Measurements from ENCODE around the gene RAPGEF1. TPM values are rescaled to one million over a fixed set of nuclear protein-coding genes. Genes with fewer than 3 reads are reported as not detected.

Gene RAPGEF1
- total and polyA plus RNA-seq, 9 of the 15 experiments (the other 6 are each of a cell fraction or from before 2014, with no cell fraction given), result 0.06 to 44.1 (median 19.9) TPM

GRCh38 chr9:131530920-131531832 is 208.7 kb downstream of the RAPGEF1 start, which contains the start of gene UCK1 (continued):
- TF ChIP-seq CBX8 (IDR thresholded peaks at IDR 0.05; ENCODE audit: borderline replicate concordance, extremely low read depth, low read depth, low read length, poor library complexity, severe bottlenecking) (no peak), POLR2AphosphoS2 (IDR thresholded peaks at IDR 0.05; ENCODE audit: low read length) (no peak), XRCC5 (IDR thresholded peaks at IDR 0.05; ENCODE audit: low read depth, low read length) (no peak), RERE (CRISPR knock-in tag; IDR thresholded peaks at IDR 0.05; ENCODE audit: borderline replicate concordance) (no peak), MITF (IDR thresholded peaks at IDR 0.05) (no peak), HNRNPLL (IDR thresholded peaks at IDR 0.05; ENCODE audit: low read depth, low read length, poor library complexity, severe bottlenecking) (no peak), HMGN3 (IDR thresholded peaks at IDR 0.05; ENCODE audit: borderline replicate concordance, extremely low read depth, insufficient read length, low read depth, low read length) (peak; percentile 26), NFRKB (IDR thresholded peaks at IDR 0.05; ENCODE audit: low read depth) (no peak), MCM5 (IDR thresholded peaks at IDR 0.05; ENCODE audit: low read depth) (no peak), MECOM (CRISPR knock-in tag; IDR thresholded peaks at IDR 0.05) (no peak), RAD51 (IDR thresholded peaks at IDR 0.05; ENCODE audit: borderline replicate concordance, low read depth) (no peak), ZZZ3 (IDR thresholded peaks at IDR 0.05) (no peak), ZNF354B (CRISPR knock-in tag; IDR thresholded peaks at IDR 0.05) (no peak), STAG1 (CRISPR knock-in tag; IDR thresholded peaks at IDR 0.05; ENCODE audit: borderline replicate concordance) (no peak), JUND (IDR thresholded peaks at IDR 0.05; ENCODE audit: borderline replicate concordance, low read depth, low read length) (peak; percentile 4; the same call in 1 of the 2 replicates), JUND (tag; IDR thresholded peaks at IDR 0.05; ENCODE audit: borderline replicate concordance, low read depth, low read length) (no peak; the same call in 2 of the 3 replicates), ZNF263 (CRISPR knock-in tag; IDR thresholded peaks at IDR 0.05; ENCODE audit: borderline replicate concordance) (no peak), ZNF445 (CRISPR knock-in tag; IDR thresholded peaks at IDR 0.05; ENCODE audit: low read depth) (no peak), KAT2B (IDR thresholded peaks at IDR 0.05; ENCODE audit: low read depth, low read length) (no peak), ZNF140 (CRISPR knock-in tag; IDR thresholded peaks at IDR 0.05) (no peak), SMARCA5 (IDR thresholded peaks at IDR 0.05) (no peak)
